Smooth muscle cell (in vitro differentiated cells): Measurements from ENCODE around the gene CCNJL. TPM values are rescaled to one million over a fixed set of nuclear protein-coding genes. Genes with fewer than 3 reads are reported as not detected.
"Not testable (repeated sequence)": the region's sequence is repeated elsewhere in the genome, so short reads cannot be mapped to it uniquely, and the experiment has no call there.

Experiments
- DNase-seq: peaks from one replicate; lab custom pipeline; 2025; ENCODE audit not compliant: unreplicated experiment; lab: John Stamatoyannopoulos, UW
- H2AFZ ChIP-seq: fragments of 200-600 bp; sonication (generic); 2 replicates; pipeline ENCODE4 v1.6.0; 2016; ENCODE audit warnings: antibody characterized with exemption, low read depth, mild to moderate bottlenecking
- H3F3A ChIP-seq: fragments of 200-600 bp; sonication (generic); 2 replicates; pipeline ENCODE4 v1.6.0; 2017; ENCODE audit warnings: antibody characterized with exemption, low read depth
- H3K27ac ChIP-seq: fragments of 200-600 bp; sonication (generic); 2 replicates; pipeline ENCODE4 v1.5.1; 2016; ENCODE audit warnings: low read depth, mild to moderate bottlenecking
- H3K27me3 ChIP-seq: fragments of 200-600 bp; sonication (generic); 2 replicates; pipeline ENCODE4 v1.6.1; 2016; ENCODE audit warnings: low read depth, mild to moderate bottlenecking
- H3K36me3 ChIP-seq: fragments of 200-600 bp; sonication (generic); 2 replicates; pipeline ENCODE4 v1.5.1; 2016; ENCODE audit warnings: low read depth
- H3K4me1 ChIP-seq: fragments of 200-600 bp; sonication (generic); 2 replicates; pipeline ENCODE4 v1.5.1; 2016; ENCODE audit warnings: low read depth
- H3K4me2 ChIP-seq: fragments of 200-600 bp; sonication (generic); 2 replicates; pipeline ENCODE4 v1.6.0; 2016; ENCODE audit warnings: mild to moderate bottlenecking
- H3K4me3 ChIP-seq: fragments of 200-600 bp; sonication (generic); 2 replicates; pipeline ENCODE4 v1.5.1; 2016; ENCODE audit warnings: mild to moderate bottlenecking
- H3K79me2 ChIP-seq: fragments of 200-600 bp; sonication (generic); 2 replicates; pipeline ENCODE4 v1.6.0; 2016; ENCODE audit warnings: low read depth, mild to moderate bottlenecking
- H3K9ac ChIP-seq: fragments of 200-600 bp; sonication (generic); 2 replicates; pipeline ENCODE4 v1.6.0; 2016; ENCODE audit warnings: low read depth
- H3K9me3 ChIP-seq: fragments of 200-600 bp; sonication (generic); replicated peaks from 2 replicates; pipeline ENCODE4 v1.5.1; 2016; ENCODE audit warnings: low read depth
- H4K20me1 ChIP-seq: fragments of 200-600 bp; sonication (generic); 2 replicates; pipeline ENCODE4 v1.6.0; 2016; ENCODE audit warnings: low read depth
- WGBS: methylation state at CpG from one replicate; pipeline ENCODE4 v1.1.7; 2016; ENCODE audit warnings: low lambda C conversion rate; 5-methylcytosine and 5-hydroxymethylcytosine counted together
- polyA plus RNA-seq: library from polyadenylated mRNA; unstranded; fragments of >200 nt; fragmentation: Nextera tagmentation; extraction: Ambion mirVana; gene quantifications from 2 replicates; pipeline ENCODE4 v1.2.1, GENCODE V29; 2016
- total RNA-seq: library from RNA; depleted of rRNA; stranded (reverse); fragments of >200 nt; gene quantifications from 2 replicates; pipeline ENCODE4 v1.2.3, GENCODE V29; 2014
- TF ChIP-seq, protein P1 (sequence below): fragments of 200-600 bp; sonication (generic); IDR thresholded peaks from 2 replicates; pipeline ENCODE4 v1.5.1; 2017; ENCODE audit warnings: borderline replicate concordance, mild to moderate bottlenecking, antibody characterized with exemption; ENCODE audit not compliant: insufficient read depth, poor library complexity, severe bottlenecking

CCNJL gene
- total and polyA plus RNA-seq, 2 experiments from 2014 or later: 3.4 to 6.2 TPM

GRCh38 chr5:160252916-160253315, 59.4 kb downstream of the CCNJL start:
- Histone ChIP-seq H3K36me3 (peaks cover 5% of the 10 kb centered on the region), H3K4me2 (no peak overlapping the region), H3K4me1 (no peaks in the 10 kb centered on the region), H4K20me1 (no peaks in the 10 kb centered on the region), H3F3A (no peaks in the 10 kb centered on the region), H2AFZ (no peak overlapping the region), H3K79me2 (no peaks in the 10 kb centered on the region), H3K9me3 (no peaks in the 10 kb centered on the region), H3K27ac (no peak overlapping the region), H3K9ac (no peak overlapping the region), H3K4me3 (no peak overlapping the region), H3K27me3 (no peaks in the 10 kb centered on the region)
- TF ChIP-seq, protein P1, sequence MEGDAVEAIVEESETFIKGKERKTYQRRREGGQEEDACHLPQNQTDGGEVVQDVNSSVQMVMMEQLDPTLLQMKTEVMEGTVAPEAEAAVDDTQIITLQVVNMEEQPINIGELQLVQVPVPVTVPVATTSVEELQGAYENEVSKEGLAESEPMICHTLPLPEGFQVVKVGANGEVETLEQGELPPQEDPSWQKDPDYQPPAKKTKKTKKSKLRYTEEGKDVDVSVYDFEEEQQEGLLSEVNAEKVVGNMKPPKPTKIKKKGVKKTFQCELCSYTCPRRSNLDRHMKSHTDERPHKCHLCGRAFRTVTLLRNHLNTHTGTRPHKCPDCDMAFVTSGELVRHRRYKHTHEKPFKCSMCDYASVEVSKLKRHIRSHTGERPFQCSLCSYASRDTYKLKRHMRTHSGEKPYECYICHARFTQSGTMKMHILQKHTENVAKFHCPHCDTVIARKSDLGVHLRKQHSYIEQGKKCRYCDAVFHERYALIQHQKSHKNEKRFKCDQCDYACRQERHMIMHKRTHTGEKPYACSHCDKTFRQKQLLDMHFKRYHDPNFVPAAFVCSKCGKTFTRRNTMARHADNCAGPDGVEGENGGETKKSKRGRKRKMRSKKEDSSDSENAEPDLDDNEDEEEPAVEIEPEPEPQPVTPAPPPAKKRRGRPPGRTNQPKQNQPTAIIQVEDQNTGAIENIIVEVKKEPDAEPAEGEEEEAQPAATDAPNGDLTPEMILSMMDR: no peak
- WGBS: 96% methylated on average over 9 of the region's 9 CpGs
- DNase-seq: no peak

DNA sequence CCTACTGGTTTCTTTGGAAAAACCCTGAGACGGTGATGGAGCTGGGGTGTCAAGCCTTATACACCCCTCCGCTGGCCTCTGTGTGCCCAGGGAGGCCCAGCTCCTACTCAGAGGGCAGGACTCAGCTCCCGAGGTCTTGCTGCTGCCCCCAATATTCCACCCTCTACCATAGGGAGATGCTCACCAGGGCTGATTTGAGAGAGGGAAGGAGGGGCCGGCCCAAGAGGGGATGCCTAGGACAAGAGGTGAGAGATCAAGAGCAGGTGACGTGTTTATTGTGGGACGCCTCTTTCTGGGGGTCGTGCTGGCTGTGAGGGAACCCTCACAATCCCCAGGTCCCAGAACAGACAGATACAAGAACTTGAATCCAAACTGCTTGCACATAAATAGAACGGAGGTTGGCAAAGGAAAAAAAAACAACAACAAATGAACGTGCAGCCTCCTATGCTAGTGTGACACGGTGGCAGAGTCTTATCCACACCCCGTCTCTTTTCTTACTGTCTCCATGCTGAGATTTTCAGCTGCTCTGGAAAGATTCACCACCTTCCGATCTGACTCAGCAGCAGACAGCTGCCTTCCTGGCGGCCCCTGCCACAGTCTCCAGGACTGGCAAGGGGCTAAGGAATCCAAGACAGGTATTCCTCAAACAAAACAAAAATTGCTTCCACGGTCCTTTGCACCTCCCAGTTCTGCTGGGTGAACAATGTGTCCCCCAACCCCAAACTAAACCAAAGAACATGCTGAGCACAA, 60.8 kb downstream of the CCNJL start:
- H3K9me3 ChIP-seq: no peaks in the 10 kb centered on the region
- no peaks in the 10 kb centered on the region for H3F3A ChIP-seq
- WGBS: 92% methylated on average over 14 of the region's 14 CpGs
- peaks cover 5% of the 10 kb centered on the region for H3K36me3 ChIP-seq
- H3K27me3 ChIP-seq: no peaks in the 10 kb centered on the region
- H3K27ac ChIP-seq: no peak overlapping the region
- H3K4me3 ChIP-seq: no peak overlapping the region
- no peak for DNase-seq
- no peak overlapping the region for H3K9ac ChIP-seq
- H3K4me2 ChIP-seq: no peak overlapping the region
- H3K79me2 ChIP-seq: no peaks in the 10 kb centered on the region
- no peak overlapping the region for H2AFZ ChIP-seq
- no peaks in the 10 kb centered on the region for H4K20me1 ChIP-seq
- TF ChIP-seq, protein P1: no peak
- H3K4me1 ChIP-seq: no peaks in the 10 kb centered on the region

DNA sequence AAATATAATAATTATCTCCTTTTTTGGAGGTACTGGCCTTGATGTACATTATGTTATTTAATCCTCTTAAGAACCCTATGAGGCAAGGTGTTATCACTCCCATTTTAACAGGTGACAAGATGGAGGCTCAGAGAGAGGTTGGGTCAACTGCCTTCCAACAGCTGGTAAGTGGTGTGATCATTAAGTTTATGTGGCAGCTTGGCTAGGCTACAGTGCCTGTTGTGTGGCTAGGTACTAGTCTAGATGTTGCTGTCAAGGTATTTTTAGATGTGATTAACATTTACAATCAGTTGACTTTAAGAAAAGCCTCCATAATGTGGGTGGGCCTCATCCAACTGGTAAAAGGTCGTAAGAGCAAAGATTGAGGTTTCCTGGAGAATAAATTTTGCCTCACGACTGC, 61.5 kb downstream of the CCNJL start:
- TF ChIP-seq, protein P1: no peak
- no peaks in the 10 kb centered on the region for H3K79me2 ChIP-seq
- no peak for DNase-seq
- H3K9ac ChIP-seq: no peak overlapping the region
- no peak overlapping the region for H3K4me2 ChIP-seq
- no peaks in the 10 kb centered on the region for H3K27me3 ChIP-seq
- no peaks in the 10 kb centered on the region for H3K4me1 ChIP-seq
- no peak overlapping the region for H3K4me3 ChIP-seq
- H3F3A ChIP-seq: no peaks in the 10 kb centered on the region
- no peak overlapping the region for H3K27ac ChIP-seq
- H4K20me1 ChIP-seq: no peaks in the 10 kb centered on the region
- H2AFZ ChIP-seq: no peak overlapping the region
- H3K9me3 ChIP-seq: no peaks in the 10 kb centered on the region
- 74% methylated on average over 2 of the region's 2 CpGs for WGBS
- H3K36me3 ChIP-seq: peaks cover 5% of the 10 kb centered on the region

DNA sequence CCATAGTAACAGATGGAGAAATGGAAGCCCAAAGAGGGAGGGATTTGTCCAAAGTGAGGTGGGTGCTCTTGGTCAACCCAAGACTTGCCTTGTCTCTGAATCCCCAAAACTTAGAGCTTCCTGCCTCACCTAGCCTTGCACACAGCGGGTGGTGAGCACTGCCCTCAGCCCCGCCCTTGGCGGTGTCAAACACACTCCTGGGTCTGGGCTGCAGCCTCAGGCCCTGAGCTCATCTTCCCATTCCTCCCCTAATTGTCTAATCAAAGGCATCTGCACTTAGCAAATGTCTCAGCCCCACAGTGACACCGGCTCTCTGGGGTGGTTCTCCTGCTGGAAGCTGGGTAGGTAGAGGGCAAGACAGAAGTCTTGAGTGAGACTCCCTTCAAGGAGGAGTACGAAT, 62.1 kb downstream of the CCNJL start:
- no peak overlapping the region for H2AFZ ChIP-seq
- TF ChIP-seq, protein P1: no peak
- 89% methylated on average over 5 of the region's 5 CpGs for WGBS

GRCh38 chr5:160249570-160249969, 62.8 kb downstream of the CCNJL start:
- H3K4me2 ChIP-seq, H2AFZ ChIP-seq, H3K4me1 ChIP-seq, H3K4me3 ChIP-seq, H3K79me2 ChIP-seq, H3F3A ChIP-seq, DNase-seq, H3K9ac ChIP-seq, H3K9me3 ChIP-seq, H3K27me3 ChIP-seq, H3K27ac ChIP-seq, H4K20me1 ChIP-seq, H3K36me3 ChIP-seq: not testable (repeated sequence)
- 91% methylated on average over 1 of the region's 1 CpG for WGBS

More for the DNA sequence above, 62.1 kb downstream of the CCNJL start:
- Histone ChIP-seq H3K36me3 (peaks cover 5% of the 10 kb centered on the region), H3K9me3 (no peaks in the 10 kb centered on the region), H3K79me2 (no peaks in the 10 kb centered on the region), H4K20me1 (no peaks in the 10 kb centered on the region), H3K27ac (no peak overlapping the region), H3K9ac (no peak overlapping the region), H3K4me2 (no peak overlapping the region), H3F3A (no peaks in the 10 kb centered on the region), H3K4me1 (no peaks in the 10 kb centered on the region), H3K4me3 (no peak overlapping the region), H3K27me3 (no peaks in the 10 kb centered on the region)
- DNase-seq: no peak
